ENCODE measurements around the gene C2CD5.

DNA sequence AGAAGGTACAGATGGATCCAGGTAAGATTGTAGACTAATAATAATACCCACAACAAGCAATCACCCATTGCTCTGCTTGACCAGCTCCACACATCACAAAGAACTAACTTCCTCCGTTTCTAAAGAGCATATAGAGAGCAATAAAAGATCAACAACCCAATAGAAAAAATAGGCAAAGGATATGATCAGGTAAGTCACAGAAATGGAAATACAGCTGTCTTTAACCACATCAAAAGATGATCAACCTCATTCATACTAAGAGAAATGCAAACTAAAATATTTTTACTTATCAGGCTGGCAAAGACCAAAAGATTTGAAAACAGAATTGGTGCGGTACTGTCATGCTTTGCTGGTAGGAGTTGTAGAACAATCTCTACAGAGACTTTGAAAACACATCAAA is 8.9 kb downstream of the C2CD5 start:
- TF ChIP-seq, protein P1, sequence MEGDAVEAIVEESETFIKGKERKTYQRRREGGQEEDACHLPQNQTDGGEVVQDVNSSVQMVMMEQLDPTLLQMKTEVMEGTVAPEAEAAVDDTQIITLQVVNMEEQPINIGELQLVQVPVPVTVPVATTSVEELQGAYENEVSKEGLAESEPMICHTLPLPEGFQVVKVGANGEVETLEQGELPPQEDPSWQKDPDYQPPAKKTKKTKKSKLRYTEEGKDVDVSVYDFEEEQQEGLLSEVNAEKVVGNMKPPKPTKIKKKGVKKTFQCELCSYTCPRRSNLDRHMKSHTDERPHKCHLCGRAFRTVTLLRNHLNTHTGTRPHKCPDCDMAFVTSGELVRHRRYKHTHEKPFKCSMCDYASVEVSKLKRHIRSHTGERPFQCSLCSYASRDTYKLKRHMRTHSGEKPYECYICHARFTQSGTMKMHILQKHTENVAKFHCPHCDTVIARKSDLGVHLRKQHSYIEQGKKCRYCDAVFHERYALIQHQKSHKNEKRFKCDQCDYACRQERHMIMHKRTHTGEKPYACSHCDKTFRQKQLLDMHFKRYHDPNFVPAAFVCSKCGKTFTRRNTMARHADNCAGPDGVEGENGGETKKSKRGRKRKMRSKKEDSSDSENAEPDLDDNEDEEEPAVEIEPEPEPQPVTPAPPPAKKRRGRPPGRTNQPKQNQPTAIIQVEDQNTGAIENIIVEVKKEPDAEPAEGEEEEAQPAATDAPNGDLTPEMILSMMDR (IDR thresholded peaks at IDR 0.05), result no peak
- TF ChIP-seq EZH2 (IDR thresholded peaks at IDR 0.05; ENCODE audit: borderline replicate concordance, insufficient read depth, low read depth, low read length, poor library complexity, severe bottlenecking), result no peak

Measured in B cell (primary cell).